HL-60 (cell line): ENCODE data around the gene D2HGDH.

ENCODE experiments used
- GABPA ChIP-seq: IDR thresholded peaks from 2 replicates; pipeline ENCODE4 v1.6.1; 2012; ENCODE audit warnings: low read depth
- POLR2AphosphoS5 ChIP-seq: IDR thresholded peaks from 2 replicates; pipeline ENCODE4 v1.6.1; 2012; ENCODE audit warnings: low read depth
- REST ChIP-seq: IDR thresholded peaks from 2 replicates; pipeline ENCODE4 v1.6.1; 2012; ENCODE audit warnings: low read depth; ENCODE audit not compliant: insufficient replicate concordance
- TF ChIP-seq, protein P1 (sequence below): IDR thresholded peaks from one replicate; pipeline ENCODE4 v1.5.1; 2011; ENCODE audit warnings: low read length, control low read depth, inconsistent platforms; ENCODE audit not compliant: insufficient read depth

DNA sequence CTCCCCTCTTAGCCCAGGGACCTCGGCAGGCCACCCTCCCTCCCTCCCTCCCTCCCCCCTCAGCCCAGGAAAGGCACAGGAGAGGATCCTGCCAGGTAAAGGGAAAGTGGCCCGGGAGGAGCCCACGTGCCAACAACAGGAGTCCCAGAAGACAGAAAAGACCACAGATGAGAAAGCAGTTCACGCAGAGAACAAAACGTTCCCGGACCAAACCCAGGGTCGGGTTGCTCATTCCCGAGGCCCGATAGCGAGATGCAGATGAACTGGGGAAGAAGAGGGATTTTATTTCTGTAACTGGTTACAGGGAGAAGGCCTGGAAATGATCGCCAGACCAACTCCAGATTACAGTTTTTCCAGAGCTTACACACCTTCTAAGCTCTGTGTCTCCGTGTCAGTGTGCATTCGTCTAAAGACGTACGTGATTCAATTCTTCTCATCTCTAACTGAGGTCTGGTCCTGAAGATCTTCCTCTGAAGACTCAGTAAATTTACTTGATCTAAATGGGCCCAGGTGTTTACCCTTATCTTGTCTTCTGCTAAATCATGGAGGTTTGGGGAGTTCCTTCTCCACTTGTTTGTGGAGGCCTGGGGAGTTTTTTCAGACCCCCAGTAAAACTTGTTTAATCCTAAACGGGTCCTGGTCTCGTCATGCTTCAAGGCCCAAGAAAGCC, 73.8 kb downstream of the D2HGDH start:
- TF ChIP-seq, protein P1, sequence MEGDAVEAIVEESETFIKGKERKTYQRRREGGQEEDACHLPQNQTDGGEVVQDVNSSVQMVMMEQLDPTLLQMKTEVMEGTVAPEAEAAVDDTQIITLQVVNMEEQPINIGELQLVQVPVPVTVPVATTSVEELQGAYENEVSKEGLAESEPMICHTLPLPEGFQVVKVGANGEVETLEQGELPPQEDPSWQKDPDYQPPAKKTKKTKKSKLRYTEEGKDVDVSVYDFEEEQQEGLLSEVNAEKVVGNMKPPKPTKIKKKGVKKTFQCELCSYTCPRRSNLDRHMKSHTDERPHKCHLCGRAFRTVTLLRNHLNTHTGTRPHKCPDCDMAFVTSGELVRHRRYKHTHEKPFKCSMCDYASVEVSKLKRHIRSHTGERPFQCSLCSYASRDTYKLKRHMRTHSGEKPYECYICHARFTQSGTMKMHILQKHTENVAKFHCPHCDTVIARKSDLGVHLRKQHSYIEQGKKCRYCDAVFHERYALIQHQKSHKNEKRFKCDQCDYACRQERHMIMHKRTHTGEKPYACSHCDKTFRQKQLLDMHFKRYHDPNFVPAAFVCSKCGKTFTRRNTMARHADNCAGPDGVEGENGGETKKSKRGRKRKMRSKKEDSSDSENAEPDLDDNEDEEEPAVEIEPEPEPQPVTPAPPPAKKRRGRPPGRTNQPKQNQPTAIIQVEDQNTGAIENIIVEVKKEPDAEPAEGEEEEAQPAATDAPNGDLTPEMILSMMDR, result no peak
- no peak for TF ChIP-seq REST
- no peak for TF ChIP-seq POLR2AphosphoS5
- no peak for TF ChIP-seq GABPA
